A673 (cell line): ENCODE results near the gene METTL23.

Source experiments
- CTCF ChIP-seq: fragments of 300-800, 200-600 bp; sonication (generic); conservative IDR thresholded peaks from 2 replicates; pipeline ENCODE4 v1.5.1; 2017; ENCODE audit warnings: low read depth, mild to moderate bottlenecking, antibody characterized with exemption, low read length, moderate library complexity, mixed read lengths
- EZH2 ChIP-seq: fragments of 200-600 bp; sonication (generic); IDR thresholded peaks from 2 replicates; pipeline ENCODE4 v1.6.1; 2017; ENCODE audit warnings: borderline replicate concordance, low read depth, mild to moderate bottlenecking, mixed read lengths, antibody characterized with exemption, low read length; ENCODE audit not compliant: poor library complexity, severe bottlenecking

- no peak for TF ChIP-seq CTCF
- no peak for TF ChIP-seq EZH2
Observed at GRCh38 chr17:76723812-76724211, 2.8 kb upstream of the METTL23 start.
